ENCODE measurements around the gene SPR.

The SPR gene

GRCh38 chr2:72915320-72915906, 28.2 kb downstream of the SPR start:
- no peak for TF ChIP-seq CTCF (IDR thresholded peaks at IDR 0.05; ENCODE audit: low read depth, low read length, missing control alignments)
- no peak overlapping the region for H3K4me3 ChIP-seq (replicated peaks; ENCODE audit: low read depth, low read length)
- DNase-seq (ENCODE audit: extremely low read depth, low read depth) = no peak

GRCh38 chr2:72915907-72916742, 28.9 kb downstream of the SPR start:
- H3K4me3 ChIP-seq (replicated peaks; ENCODE audit: low read depth, low read length) = no peak overlapping the region
- TF ChIP-seq CTCF (IDR thresholded peaks at IDR 0.05; ENCODE audit: low read depth, low read length, missing control alignments) = no peak
- DNase-seq (ENCODE audit: extremely low read depth, low read depth) = no peak

- no peak for DNase-seq (ENCODE audit: extremely low read depth, low read depth)
- H3K4me3 ChIP-seq (replicated peaks; ENCODE audit: low read depth, low read length) = 0 out of 2 replicates have a peak overlapping the region, but pooled peaks have one; percentile 7
- TF ChIP-seq CTCF (IDR thresholded peaks at IDR 0.05; ENCODE audit: low read depth, low read length, missing control alignments) = no peak
Observed at GRCh38 chr2:72916743-72917137, 29.5 kb downstream of the SPR start.

GRCh38 chr2:72917138-72917876, 30.1 kb downstream of the SPR start, which contains the start of gene EMX1:
TSS of gene EMX1 (plus strand) at chr2:72917519. CDS start at chr2:72917853, 334 bp downstream.
- no peak for TF ChIP-seq CTCF (IDR thresholded peaks at IDR 0.05; ENCODE audit: low read depth, low read length, missing control alignments)
- no peak for DNase-seq (ENCODE audit: extremely low read depth, low read depth)
- H3K4me3 ChIP-seq (replicated peaks; ENCODE audit: low read depth, low read length) = 0 out of 2 replicates have a peak within 1 kb of the TSS, but pooled peaks have one; percentile 7

GRCh38 chr2:72917877-72918553, 30.8 kb downstream of the SPR start:
- DNase-seq (ENCODE audit: extremely low read depth, low read depth) = no peak
- H3K4me3 ChIP-seq (replicated peaks; ENCODE audit: low read depth, low read length) = no peak overlapping the region
- no peak for TF ChIP-seq CTCF (IDR thresholded peaks at IDR 0.05; ENCODE audit: low read depth, low read length, missing control alignments)

All from HFF-Myc (cell line).